NCI-H187 treated with DMSO at 0.1 percent for 48 hours (cell line): ENCODE results near the gene HORMAD1.
"Not testable (repeated sequence)": the region's sequence is repeated elsewhere in the genome, so short reads cannot be mapped to it uniquely, and the experiment has no call there.

Experiments
- DNase-seq: peaks from one replicate; lab custom pipeline; 2025; lab: John Stamatoyannopoulos, UW

HORMAD1 gene

GRCh38 chr1:150720703-150721102 lies at the start of gene HORMAD1:
Gene HORMAD1, minus strand, starts transcription at chr1:150720895. Its CDS starts 1,390 bp downstream, at chr1:150719505.
- no peak for DNase-seq

DNA sequence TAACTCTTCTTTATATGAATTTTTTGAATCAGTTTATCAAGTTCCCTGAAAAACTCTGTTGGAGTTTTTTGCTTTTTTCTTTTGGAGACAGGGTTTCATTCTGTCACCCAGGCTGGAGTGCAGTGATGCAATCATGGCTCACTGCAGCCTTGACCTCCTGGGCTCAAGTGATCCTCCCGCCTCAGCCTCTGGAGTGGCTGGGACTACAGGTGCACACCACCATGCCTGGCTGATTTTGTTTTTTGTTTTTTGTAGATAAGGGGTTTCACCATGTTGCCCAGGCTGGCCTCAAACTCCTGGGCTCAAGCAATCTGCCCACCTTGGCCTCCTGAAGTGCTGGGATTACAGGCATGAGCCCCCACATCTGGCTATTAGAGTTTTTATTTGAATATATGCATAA lies 47.0 kb upstream of the HORMAD1 start:
- not testable (repeated sequence) for DNase-seq

- DNase-seq: not testable (repeated sequence)
Measured at GRCh38 chr1:150765977-150766301, 45.2 kb upstream of the HORMAD1 start.

GRCh38 chr1:150765296-150765976 lies 44.7 kb upstream of the HORMAD1 start, which contains the start of gene CTSS:
Gene CTSS, minus strand, starts transcription at chr1:150765778. Its CDS starts 1,015 bp downstream, at chr1:150764763.
- DNase-seq: no peak

- DNase-seq: no peak
Measured at GRCh38 chr1:150764617-150765101, 44.0 kb upstream of the HORMAD1 start.

- no peak for DNase-seq
Measured at GRCh38 chr1:150763018-150763417, 42.3 kb upstream of the HORMAD1 start.

DNA sequence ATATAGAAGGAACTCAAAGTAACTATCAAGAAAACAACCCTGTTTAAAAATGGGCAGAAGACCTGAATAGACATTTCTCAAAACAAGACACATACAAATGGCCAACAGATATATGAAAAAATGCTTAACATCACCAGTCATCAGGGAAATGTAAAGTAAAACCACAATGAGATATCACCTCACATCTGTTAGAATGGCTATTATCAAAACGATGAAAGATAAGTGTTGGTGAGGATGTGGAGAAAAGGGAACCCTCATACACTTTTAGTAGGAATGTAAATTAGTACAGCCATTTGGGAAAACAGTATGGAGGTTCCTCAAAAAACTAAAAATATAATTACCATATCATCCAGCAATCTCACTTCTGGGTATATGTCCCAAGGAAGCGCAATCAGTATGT lies 41.9 kb upstream of the HORMAD1 start:
- no peak for DNase-seq

GRCh38 chr1:150761801-150762200 lies 41.1 kb upstream of the HORMAD1 start:
- DNase-seq: no peak

- no peak for DNase-seq
Measured at GRCh38 chr1:150760013-150760412, 39.3 kb upstream of the HORMAD1 start.

DNA sequence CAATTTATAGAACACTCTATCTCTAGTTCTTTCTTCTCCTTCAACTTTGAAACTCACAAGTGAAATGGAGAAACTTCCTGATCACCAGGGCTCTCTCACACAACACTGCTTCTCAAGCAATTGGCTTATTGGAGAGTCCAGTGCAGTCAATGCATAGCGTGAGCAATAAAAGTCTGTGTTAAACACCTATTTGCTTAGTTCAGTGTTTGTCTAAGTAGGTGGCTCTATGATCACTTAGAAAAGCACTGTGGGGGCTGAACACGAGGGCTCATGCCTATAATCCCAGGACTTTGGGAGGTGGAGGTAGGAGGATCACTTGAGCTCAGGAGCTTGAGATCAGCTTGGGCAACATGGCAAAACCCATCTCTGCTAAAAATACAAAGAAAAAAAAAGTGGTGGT lies 32.7 kb upstream of the HORMAD1 start:
- no peak for DNase-seq

GRCh38 chr1:150751443-150751842 lies 30.7 kb upstream of the HORMAD1 start:
- DNase-seq: no peak

GRCh38 chr1:150749720-150750311 lies 29.1 kb upstream of the HORMAD1 start:
- DNase-seq: no peak

DNA sequence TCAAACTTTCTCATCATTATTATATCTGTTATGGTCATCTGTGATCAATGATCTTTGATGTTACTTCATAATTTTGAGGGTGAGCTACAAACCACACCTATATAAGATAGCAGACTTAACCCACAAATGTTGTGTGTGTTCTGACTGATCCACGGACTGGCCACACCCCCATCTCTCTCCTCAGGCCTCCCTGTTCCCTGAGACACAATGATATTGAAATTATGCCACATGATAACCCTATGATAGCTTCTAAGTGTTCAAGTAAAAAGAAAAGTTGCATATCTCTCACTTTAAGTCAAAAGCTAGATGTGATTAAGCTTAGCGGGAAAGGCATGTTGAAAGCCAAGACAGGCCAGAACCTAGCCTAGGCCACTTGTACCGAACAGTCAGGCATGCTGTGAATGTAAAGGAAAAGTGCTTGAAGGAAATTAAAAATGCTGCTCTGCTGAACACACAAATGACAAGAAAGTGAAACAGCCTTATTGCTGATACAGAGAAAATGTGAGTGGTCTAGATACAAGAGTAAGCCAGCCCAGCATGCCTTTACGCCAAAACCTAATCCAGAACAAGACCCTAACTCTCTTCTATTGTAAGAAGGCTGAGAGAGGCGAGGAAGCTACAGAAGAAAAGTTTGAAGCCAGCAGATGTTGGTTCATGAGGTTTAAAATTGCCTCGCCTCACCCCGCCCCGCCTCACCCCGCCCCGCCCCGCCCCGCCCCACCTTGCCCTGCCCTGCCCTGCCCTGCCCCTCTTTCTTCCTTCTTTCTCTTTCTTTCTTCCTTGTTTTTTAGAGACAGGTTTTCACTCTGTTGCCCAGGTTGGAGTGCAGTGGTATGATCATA lies 28.4 kb upstream of the HORMAD1 start:
- no peak for DNase-seq

DNA sequence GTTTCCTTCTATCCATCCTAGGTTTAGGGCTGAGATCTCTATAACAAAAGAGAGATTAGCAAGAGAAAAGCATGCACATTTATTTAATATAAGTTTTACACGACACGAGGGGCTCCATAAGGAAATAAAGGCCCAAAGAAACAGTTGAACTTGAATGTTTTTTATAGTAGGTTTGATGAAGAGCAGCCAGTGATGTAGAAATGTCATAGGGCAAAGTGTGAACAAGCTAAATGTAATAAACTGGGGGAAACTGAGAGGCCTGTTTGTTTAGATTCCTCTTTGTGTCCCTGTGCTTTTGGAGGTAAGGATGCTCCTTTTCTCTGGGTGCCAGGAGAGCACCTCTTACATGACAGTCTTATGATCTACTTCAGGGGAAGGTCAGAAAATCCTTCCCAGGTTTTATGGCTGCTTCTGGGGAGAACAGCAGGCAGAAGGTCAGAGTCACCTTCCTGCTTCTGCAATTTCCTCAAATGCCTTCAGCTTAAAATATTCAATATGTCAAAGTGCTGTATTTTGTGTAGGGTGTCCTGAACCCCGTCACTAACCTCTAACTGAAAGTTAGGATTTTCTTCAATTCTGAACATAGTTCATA lies 9.5 kb upstream of the HORMAD1 start:
- no peak for DNase-seq

- DNase-seq: no peak
Measured at GRCh38 chr1:150724336-150724735, 3.6 kb upstream of the HORMAD1 start.

DNA sequence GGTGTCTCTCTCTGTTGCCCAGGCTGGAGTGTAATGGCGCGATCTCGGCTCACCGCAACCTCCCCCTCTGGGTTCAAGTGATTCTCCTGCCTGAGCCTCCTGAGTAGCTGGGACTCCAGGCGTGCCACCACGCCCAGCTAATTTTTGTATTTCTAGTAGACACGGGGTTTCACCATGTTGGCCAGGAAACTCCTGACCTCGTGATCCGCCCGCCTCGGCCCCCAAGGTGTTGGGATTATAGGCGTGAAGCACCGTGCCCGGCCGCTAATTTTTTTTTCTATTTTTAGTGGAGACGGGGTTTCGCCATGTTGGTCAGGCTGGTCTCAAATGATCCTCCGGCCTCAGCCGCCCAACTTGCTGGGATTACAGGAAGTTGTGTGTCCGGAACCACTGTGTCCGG lies 597 bp downstream of the HORMAD1 start:
- DNase-seq: no peak

DNA sequence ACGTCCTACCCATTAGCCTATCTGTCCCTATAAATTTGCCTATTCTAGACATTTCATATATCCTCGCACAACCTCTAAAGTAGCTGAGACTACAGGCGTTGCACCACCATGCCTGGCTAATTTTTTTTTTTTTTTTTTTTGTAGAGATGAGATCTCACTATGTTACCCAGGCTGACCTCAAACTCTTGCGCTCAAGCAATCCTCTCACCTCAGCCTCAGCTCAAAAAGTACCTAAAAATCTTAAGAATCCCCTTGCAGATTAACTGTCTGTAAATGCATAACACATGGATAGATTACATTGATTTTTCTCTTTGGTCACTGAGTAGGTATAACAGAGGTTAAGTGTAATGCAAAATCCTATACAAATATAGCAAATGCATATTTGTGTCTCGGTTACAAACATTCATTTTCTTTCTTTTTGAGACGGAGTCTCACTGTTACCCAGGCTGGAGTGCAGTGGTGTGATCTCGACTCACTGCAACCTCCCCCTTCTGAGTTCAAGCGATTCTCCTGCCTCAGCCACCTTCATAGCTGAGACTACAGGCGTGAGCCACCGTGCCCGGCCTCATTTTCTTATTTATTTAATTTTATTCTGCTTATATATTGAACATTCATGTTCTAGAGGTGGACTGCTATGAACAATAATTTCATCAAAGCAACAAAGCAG lies 2.3 kb downstream of the HORMAD1 start:
- DNase-seq: no peak

GRCh38 chr1:150709031-150709430 lies 11.7 kb downstream of the HORMAD1 start:
- not testable (repeated sequence) for DNase-seq

DNA sequence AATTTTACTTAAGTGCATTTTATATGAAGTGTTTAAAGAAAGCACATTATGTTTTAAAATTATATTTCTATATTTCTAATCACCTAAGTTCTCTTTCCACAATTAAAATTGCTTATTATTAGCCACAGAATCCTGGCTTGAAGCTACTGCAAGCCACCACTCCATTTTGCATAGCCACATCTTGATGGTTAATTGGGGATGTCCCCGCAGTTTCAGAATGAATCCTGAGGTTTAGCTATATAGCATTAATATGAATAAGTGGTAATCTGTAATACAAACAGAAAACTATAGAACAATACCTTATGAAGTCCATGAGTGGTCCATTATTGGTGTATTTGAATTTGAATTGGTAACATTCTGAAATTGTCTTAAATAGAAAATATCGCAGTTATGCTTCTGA lies 12.1 kb downstream of the HORMAD1 start:
- DNase-seq: no peak

GRCh38 chr1:150706091-150706490 lies 14.6 kb downstream of the HORMAD1 start:
- no peak for DNase-seq

DNA sequence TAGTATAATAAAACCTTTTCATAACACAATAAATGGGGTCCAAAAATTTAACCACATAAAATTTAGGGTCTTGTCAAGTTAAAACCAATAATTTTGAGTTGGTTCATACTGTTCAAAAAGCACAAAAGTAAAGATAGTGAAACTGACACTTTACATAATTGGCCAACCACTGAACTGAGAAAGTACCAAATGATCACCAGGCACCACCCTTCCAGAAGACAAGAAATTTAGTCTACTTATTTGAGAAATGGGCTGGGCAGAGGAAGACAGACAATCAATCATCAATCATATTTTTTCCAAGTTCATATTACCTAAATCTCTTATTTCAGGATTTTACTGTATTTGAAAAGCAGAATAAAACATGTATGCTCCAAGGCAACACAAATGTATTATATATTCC lies 17.3 kb downstream of the HORMAD1 start:
- no peak for DNase-seq
